Measurements from ENCODE around the gene EWSR1.

Gene EWSR1

DNA sequence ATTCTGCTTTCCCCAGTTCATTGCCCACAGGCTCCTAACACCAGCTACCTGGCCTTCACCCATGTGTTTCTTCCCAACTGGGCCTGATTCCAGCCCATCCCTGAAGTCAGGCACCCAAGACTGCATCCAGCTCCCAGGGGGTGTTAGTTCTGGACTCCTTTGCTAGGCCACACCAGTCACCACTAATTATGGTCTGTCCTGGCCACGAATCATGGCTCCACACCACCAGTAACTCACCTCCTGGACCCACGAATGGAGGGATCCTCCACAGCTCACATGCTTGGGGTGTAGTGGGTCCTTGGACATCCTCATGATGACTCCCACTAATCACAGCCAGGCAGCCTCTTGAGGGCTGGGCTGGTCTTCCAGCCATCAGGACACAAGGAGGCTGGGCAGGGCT, 51.0 kb downstream of the EWSR1 start:
- DNase-seq (ENCODE audit: low read depth in 2 of 2) = no peak

DNA sequence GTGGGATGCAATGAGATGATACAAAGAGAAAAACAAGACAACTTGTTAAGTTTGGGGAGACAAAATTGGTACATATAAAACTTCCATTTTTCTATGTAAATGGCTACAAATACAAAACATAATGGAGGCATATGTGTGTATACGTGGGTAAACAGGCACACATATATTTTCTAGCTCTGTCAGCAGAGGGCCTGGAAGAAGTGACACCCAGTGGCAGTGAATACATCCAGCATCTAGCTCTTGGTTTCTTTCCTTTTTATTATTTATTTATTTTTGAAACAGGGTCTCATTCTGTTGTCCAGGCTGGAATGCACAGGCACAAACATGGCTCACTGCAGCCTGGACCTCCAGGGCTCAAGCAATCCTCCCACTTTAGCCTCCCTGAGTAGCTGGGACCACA, 52.5 kb downstream of the EWSR1 start:
- DNase-seq (ENCODE audit: low read depth in 2 of 2) = no peak

- DNase-seq (ENCODE audit: low read depth in 2 of 2) = no peak
These were observed 55.6 kb downstream of the EWSR1 start for GRCh38 chr22:29323641-29324040.

GRCh38 chr22:29325356-29325755, 57.3 kb downstream of the EWSR1 start:
- no peak for DNase-seq (ENCODE audit: low read depth in 2 of 2)

GRCh38 chr22:29325785-29326315, 57.8 kb downstream of the EWSR1 start:
- no peak for DNase-seq (ENCODE audit: low read depth in 2 of 2)

- DNase-seq (ENCODE audit: low read depth in 2 of 2) = no peak
These were observed 58.4 kb downstream of the EWSR1 start for GRCh38 chr22:29326481-29326880.

DNA sequence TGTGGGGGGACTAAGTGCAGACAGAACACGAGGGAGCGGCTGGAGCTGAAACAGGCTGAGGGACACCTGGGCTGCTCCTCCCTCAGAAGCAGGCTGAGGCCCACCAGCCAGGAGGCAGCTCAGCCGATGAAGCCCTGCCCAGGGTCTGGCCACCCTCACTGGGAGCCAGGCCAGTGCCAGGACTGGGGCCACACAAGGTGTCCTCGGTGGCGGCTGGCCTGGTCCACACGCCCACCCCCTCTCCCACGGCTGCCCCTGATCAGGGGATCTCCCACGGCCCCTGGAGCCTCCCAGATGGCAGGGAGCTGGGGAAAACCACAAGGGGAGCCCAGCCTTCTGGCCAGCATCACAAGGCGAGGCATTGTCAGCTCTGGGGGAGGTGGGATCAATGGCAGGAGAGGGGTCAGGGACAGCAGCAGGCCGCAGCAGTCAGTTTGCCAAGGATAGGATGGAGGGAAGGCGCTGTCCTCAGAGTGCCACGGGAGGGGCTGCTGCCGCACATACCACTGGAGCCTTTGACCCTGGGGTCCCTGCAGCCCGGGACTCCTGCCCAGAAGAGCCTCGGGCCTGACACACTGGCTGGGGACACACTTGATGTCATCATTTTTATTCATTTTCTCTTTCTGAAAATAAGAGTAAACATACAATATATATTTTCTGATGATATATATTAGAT, 59.2 kb downstream of the EWSR1 start:
- DNase-seq (ENCODE audit: low read depth in 2 of 2) = no peak

DNA sequence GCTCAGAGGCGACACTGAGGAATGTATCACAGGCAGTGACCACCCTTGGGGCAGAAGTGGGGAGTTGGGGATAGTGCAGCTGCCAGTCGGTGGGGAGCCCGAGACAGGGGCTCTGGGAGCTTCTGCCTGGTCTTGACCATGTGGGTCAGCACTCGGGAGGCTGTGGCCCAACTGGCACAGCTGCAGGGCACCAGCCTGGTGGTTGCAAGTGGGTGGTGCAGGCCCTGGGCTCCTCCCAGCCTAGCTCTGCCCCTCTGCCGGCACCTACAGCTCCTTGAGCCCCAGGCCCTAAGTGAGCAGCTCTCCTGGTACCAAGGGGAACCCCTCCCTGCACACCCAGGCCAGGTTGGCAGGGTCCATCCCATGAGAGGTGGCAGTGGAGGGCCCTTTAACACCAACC, 60.0 kb downstream of the EWSR1 start:
- no peak for DNase-seq (ENCODE audit: low read depth in 2 of 2)

DNA sequence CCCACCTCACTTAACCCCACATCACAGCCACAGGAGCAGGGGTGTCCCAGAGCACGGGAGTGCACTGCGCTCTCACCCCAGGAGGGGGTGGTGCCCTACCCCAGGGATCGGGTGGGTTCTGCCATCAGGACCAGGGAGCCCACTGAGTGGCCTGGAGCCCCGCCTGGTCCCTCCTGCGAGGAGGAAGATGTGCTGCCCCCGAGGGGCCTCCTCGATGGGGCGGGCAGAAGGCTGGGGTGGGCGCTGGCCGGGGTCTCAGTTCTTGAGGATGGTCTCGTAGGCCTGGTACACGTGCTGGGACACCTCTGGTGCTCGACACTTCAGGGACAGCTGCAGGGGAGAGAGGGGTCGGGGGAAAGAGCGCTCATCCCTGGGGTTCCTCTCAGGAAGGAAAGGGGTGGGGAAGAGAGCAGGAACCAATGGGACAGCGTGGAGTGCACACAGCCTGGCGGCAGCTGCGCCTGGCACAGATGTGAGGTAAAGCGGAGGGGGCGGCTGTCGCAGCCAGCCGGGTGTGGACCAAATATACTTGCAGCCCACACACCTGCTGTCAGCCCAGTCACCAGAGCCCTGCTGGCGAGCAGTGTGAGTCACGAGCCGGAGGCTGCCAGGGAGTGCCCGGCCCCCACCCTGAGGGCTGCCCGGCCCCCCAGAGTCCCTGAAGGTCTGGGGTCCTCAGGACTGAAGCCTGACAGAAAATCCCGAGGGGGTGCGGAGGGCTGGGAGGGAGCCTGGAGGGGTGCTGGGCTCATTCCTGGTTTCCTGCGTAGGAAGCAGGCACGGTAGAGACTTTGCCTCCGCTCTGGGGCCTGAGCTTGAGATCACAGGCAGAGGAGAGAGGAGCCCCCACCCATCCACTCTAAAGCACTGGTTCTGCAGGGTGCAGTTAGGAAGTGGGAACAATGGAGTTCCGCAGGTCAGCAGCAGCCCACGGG, 60.8 kb downstream of the EWSR1 start:
- no peak for DNase-seq (ENCODE audit: low read depth in 2 of 2)

DNA sequence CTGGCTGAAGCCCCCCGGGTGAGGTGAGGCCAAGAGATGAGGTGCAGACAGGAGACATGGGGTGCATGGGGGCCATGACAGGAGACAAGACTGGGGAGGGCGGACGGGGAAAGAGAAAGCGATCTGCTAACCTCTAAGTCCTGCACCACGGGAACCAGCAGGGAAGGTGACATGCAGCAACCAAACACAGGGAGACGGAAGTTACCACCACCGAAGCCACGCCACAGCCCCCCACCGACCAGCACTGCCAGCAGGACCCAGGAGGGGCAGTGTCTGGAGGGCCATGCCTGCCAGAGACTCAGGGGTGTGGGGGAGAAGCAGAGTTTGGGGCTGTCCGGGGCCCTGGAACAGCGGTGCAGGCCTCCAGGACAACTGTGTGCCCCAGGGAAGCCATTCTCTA, 61.5 kb downstream of the EWSR1 start:
- no peak for DNase-seq (ENCODE audit: low read depth in 2 of 2)

- no peak for DNase-seq (ENCODE audit: low read depth in 2 of 2)
These were observed 62.2 kb downstream of the EWSR1 start for GRCh38 chr22:29330291-29330690.

- DNase-seq (ENCODE audit: low read depth in 2 of 2) = no peak
These were observed 62.7 kb downstream of the EWSR1 start for GRCh38 chr22:29330753-29331152.

GRCh38 chr22:29331213-29331612, 63.1 kb downstream of the EWSR1 start:
- DNase-seq (ENCODE audit: low read depth in 2 of 2) = no peak

- no peak for DNase-seq (ENCODE audit: low read depth in 2 of 2)
These were observed 63.7 kb downstream of the EWSR1 start for GRCh38 chr22:29331658-29332300.

GRCh38 chr22:29332886-29333496, 64.9 kb downstream of the EWSR1 start:
- no peak for DNase-seq (ENCODE audit: low read depth in 2 of 2)

DNA sequence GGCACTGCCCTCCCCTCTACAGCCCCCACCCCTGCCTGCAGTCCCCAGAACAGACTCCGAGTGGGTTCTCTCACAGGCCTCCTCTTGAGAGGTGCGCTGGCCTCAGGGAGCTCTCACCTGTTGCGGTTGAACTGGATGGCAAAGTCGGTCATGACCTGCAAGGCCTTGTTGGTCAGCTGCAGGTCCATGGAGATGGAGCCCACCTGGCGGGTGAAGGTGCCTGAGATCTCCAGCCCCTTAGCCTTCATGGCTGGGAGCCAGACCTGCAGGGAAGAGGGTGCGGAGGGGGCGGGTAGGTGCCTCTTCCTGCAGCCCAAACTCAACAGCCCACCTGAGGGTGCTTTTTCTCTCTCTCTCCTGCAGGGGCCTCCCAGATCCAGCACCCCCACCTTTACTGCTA, 66.1 kb downstream of the EWSR1 start:
- no peak for DNase-seq (ENCODE audit: low read depth in 2 of 2)

- no peak for DNase-seq (ENCODE audit: low read depth in 2 of 2)
These were observed 66.8 kb downstream of the EWSR1 start for GRCh38 chr22:29334696-29335344.

- DNase-seq (ENCODE audit: low read depth in 2 of 2) = no peak
These were observed 67.6 kb downstream of the EWSR1 start for GRCh38 chr22:29335656-29336055.

DNA sequence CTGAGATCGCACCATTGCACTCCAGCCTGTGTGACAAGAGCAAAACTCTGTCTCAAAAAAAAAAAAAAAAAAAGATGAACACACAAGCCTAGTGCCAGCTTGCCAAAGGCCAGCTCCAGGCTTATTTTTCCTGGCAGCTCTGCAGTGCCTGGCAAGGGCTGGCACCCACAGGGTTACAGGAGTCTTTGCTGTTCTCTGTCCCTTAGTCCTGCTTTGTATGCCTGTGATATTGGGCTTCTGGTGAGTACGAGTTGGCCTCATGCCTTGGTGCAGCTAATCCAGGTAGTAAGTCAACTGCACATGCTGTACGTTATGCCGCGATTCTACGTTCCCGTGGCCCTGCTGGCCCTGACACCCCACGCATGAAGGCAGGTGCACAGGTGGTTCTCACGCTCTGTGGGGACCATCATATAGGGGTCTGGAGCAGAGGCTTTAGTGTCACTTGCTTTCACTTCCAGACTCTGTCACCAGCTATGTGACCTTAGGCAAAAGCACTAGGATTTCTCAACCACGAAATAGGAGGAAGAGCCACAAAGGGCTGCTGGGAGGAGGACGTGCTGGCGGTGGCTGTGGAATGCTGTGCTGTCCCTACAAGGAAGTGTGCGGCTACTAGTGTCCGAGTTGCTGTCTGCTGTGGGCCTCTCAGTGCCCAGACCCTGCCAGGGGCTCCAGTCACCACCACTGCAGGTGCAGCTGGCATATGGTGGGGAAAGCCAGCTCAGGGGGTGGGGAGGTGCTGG, 68.9 kb downstream of the EWSR1 start:
- no peak for DNase-seq (ENCODE audit: low read depth in 2 of 2)

DNA sequence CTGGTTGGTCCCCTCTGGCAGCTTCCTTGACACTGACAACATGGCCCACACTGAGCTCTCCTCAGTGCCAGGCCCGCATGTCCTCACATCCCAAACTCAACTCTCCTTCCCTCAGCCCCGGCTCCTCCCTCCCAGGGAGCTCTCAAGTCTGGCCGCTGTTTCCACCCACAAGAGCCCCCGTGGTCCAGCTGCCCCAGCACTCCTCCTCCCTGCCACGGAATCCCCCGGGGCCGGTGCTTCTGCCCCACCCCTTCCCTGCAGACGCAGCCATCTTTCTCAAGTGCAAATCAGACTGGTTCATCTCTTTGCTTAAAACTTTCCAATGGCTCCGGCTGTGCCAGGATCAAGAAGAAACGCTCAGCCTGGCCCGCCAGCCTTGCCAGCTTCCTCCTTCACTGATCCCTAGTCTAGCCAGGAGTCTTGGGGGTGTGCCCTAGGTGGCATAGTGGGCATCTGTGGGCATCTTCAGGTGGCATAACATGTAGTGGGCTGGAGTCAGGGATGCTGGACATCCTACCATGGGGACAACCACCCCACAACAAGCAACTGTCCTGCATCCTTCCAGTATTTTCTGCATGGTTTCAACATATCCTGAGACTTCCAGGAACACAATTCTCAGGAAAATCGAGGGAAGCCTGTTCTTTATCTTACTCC, 69.7 kb downstream of the EWSR1 start:
- DNase-seq (ENCODE audit: low read depth in 2 of 2) = no peak
